HCT116 (cell line): ENCODE data around the gene QPCTL. TPM values are rescaled to one million over a fixed set of nuclear protein-coding genes. Genes with fewer than 3 reads are reported as not detected.
A peak's percentile ranks its signal among the peaks of the same experiment; 100 is the strongest.

ENCODE experiments used
- ATAC-seq: fragments of 200-7000 bp; cut with Tn5 transposase; 2 replicates; pipeline ENCODE4 v1.9.1; 2020; ENCODE audit warnings: mild to moderate bottlenecking, moderate library complexity
- BruUV-seq: library from RNA; stranded (reverse); fragments of 400-500 nt; replicated peaks from 2 replicates; lab custom pipeline; 2021; lab: Mats Ljungman, UMichigan
- CTCF ChIA-PET: fragments of 300-600 bp; sonication (Branson Sonifier 250); formaldehyde crosslinking; loops from one replicate; lab custom pipeline; 2021; ENCODE audit warnings: antibody characterized with exemption; lab: Charles Lee
- POLR2A ChIA-PET: fragments of 300-600, 350-600 bp; sonication (Branson Sonifier 250); formaldehyde crosslinking; loops from one replicate; lab custom pipeline; 2021; ENCODE audit warnings: antibody characterized with exemption; lab: Charles Lee
- RAD21 ChIA-PET, 2 experiments: fragments of 300-600 bp; sonication (Branson Sonifier 250); formaldehyde crosslinking; loops; one replicate each; lab custom pipeline; 2023; ENCODE audit warnings: low total read pairs in 2 of 2; ENCODE audit not compliant: uncharacterized antibody in 2 of 2, unreplicated experiment in 2 of 2, low non-redundant PET in 1 of 2; lab: Charles Lee
- DNase-seq: peaks from one replicate; pipeline ENCODE4 v3.0.0-alpha.2; 2010; ENCODE audit warnings: low read depth, low spot score
- H2AFZ ChIP-seq: fragments of 200-600 bp; shearing (Covaris generic), sonication (generic); 2 replicates; pipeline ENCODE4 v1.6.1; 2017; ENCODE audit warnings: low read depth, mixed run types, mixed read lengths, antibody characterized with exemption, low read length; ENCODE audit not compliant: poor library complexity, severe bottlenecking
- H3K27ac ChIP-seq: 2 replicates; pipeline ENCODE4 v1.5.1; 2012; ENCODE audit warnings: low read depth, low read length
- H3K27me3 ChIP-seq: fragments of 200-600 bp; sonication (generic); 2 replicates; pipeline ENCODE4 v1.6.1; 2016; ENCODE audit warnings: mixed run types, low read length, mixed read lengths; ENCODE audit not compliant: insufficient read depth
- H3K36me3 ChIP-seq, 2 experiments: fragments of 200-500 bp in 1 of 2; fragments of 200-600 bp in 1 of 2; sonication (Bioruptor generic) in 1 of 2; sonication (generic) in 1 of 2; 2 replicates each; pipeline versions ENCODE4 v1.5.1 to v1.6.1; 2014 to 2016; ENCODE audit warnings: low read length in 2 of 2, inconsistent platforms in 1 of 2, mixed read lengths in 1 of 2, mixed run types in 1 of 2; ENCODE audit not compliant: insufficient read depth in 2 of 2, control insufficient read depth in 1 of 2
- H3K4me1 ChIP-seq, 2 experiments: fragments of 200-600 bp in 1 of 2; sonication (generic) in 1 of 2; 2 replicates each; pipeline versions ENCODE4 v1.5.1 to v1.6.1; 2012 to 2017; ENCODE audit warnings: low read length in 2 of 2, inconsistent platforms in 1 of 2, mild to moderate bottlenecking in 1 of 2, mixed read lengths in 1 of 2, mixed run types in 1 of 2, moderate library complexity in 1 of 2; ENCODE audit not compliant: insufficient read depth in 2 of 2, control insufficient read depth in 1 of 2
- H3K4me2 ChIP-seq: fragments of 200-600 bp; sonication (generic); 2 replicates; pipeline ENCODE4 v1.6.1; 2017; ENCODE audit warnings: mixed run types, low read length, mixed read lengths
- H3K4me3 ChIP-seq, 2 experiments: fragments of 200-600 bp in 1 of 2; sonication (generic) in 1 of 2; replicated peaks in 1 of 2; 2 replicates each; pipeline ENCODE4 v1.5.1; 2011 to 2016; ENCODE audit warnings: low read length in 2 of 2, control low read depth in 1 of 2, low read depth in 1 of 2, mild to moderate bottlenecking in 1 of 2, mixed read lengths in 1 of 2, mixed run types in 1 of 2
- H3K79me2 ChIP-seq: fragments of 200-600 bp; sonication (generic); 2 replicates; pipeline ENCODE4 v1.6.1; 2017; ENCODE audit warnings: mild to moderate bottlenecking, mixed run types, low read length, moderate library complexity, mixed read lengths; ENCODE audit not compliant: insufficient read depth
- H3K9ac ChIP-seq: fragments of 200-600 bp; sonication (generic); 2 replicates; pipeline ENCODE4 v1.6.1; 2016; ENCODE audit warnings: low read length, mixed read lengths
- H3K9me2 ChIP-seq: fragments of 200-600 bp; sonication (generic), shearing (Covaris generic); 2 replicates; pipeline ENCODE4 v1.6.1; 2017; ENCODE audit warnings: mixed run types, mild to moderate bottlenecking, moderate library complexity; ENCODE audit not compliant: insufficient read depth
- H3K9me3 ChIP-seq, 2 experiments: fragments of 200-500 bp in 1 of 2; fragments of 200-600 bp in 1 of 2; sonication (Bioruptor generic) in 1 of 2; sonication (generic) in 1 of 2; 2 replicates each; pipeline ENCODE4 v1.6.1; 2014 to 2017; ENCODE audit warnings: low read length in 2 of 2, mixed read lengths in 2 of 2, inconsistent platforms in 1 of 2, low read depth in 1 of 2, mild to moderate bottlenecking in 1 of 2, mixed run types in 1 of 2, moderate library complexity in 1 of 2; ENCODE audit not compliant: control insufficient read depth in 1 of 2, insufficient read depth in 1 of 2
- H4K20me1 ChIP-seq: fragments of 200-600 bp; sonication (generic), shearing (Covaris generic); 2 replicates; pipeline ENCODE4 v1.6.1; 2017; ENCODE audit warnings: mixed run types, mild to moderate bottlenecking, moderate library complexity; ENCODE audit not compliant: insufficient read depth
- CBX3 ChIP-seq: IDR thresholded peaks from 2 replicates; pipeline ENCODE4 v1.6.1; 2012; ENCODE audit warnings: low read depth
- CEBPB ChIP-seq: IDR thresholded peaks from 2 replicates; pipeline ENCODE4 v1.6.1; 2012; ENCODE audit warnings: low read depth
- EGR1 ChIP-seq: IDR thresholded peaks from 2 replicates; pipeline ENCODE4 v1.6.1; 2012; ENCODE audit warnings: low read depth
- FOSL1 ChIP-seq: IDR thresholded peaks from 2 replicates; pipeline ENCODE4 v1.6.1; 2012; ENCODE audit warnings: low read depth
- POLR2A ChIP-seq: IDR thresholded peaks from 2 replicates; pipeline ENCODE4 v1.7.0; 2011; ENCODE audit warnings: borderline replicate concordance; ENCODE audit not compliant: insufficient read depth, insufficient read length; ENCODE audit errors: extremely low read depth
- RAD21 ChIP-seq: IDR thresholded peaks from 2 replicates; pipeline ENCODE4 v1.6.1; 2012; ENCODE audit warnings: low read depth, mild to moderate bottlenecking
- SIN3A ChIP-seq: IDR thresholded peaks from 2 replicates; pipeline ENCODE4 v1.6.1; 2012; ENCODE audit warnings: low read depth
- SP1 ChIP-seq: IDR thresholded peaks from 2 replicates; pipeline ENCODE4 v1.6.1; 2012; ENCODE audit warnings: low read depth
- ZNF274 ChIP-seq: fragments of 200-500 bp; sonication (Bioruptor generic); IDR thresholded peaks from 2 replicates; pipeline ENCODE4 v1.6.1; 2014; ENCODE audit warnings: mild to moderate bottlenecking, low read depth, low read length, inconsistent platforms
- intact Hi-C: fragments of 100-400 bp; cut with micrococcal nuclease; formaldehyde crosslinking; loops from 2 replicates; pipeline ENCODE4 v1.10.0; 2022
- total RNA-seq: library from RNA; stranded (reverse); gene quantifications from one replicate; pipeline ENCODE4 v1.2.1, GENCODE V29; 2021; ENCODE audit not compliant: unreplicated experiment
- TF ChIP-seq, protein P1 (sequence below), 3 experiments: fragments of 200-600 bp in 1 of 3; sonication (generic) in 1 of 3; IDR thresholded peaks in 2 of 3; conservative IDR thresholded peaks in 1 of 3; 2 replicates each; pipeline ENCODE4 v1.5.1; 2012 to 2017; ENCODE audit warnings: low read depth in 2 of 3, low read length in 2 of 3, antibody characterized with exemption in 1 of 3, borderline replicate concordance in 1 of 3, control low read depth in 1 of 3, mild to moderate bottlenecking in 1 of 3, mixed read lengths in 1 of 3, mixed run types in 1 of 3, moderate library complexity in 1 of 3; ENCODE audit not compliant: insufficient read depth in 1 of 3

The QPCTL gene
- total RNA-seq, 1 experiment from 2014 or later, result 19.5 TPM

GRCh38 chr19:45710356-45711130, 18.1 kb downstream of the QPCTL start:
- peaks cover 11 to 15% of the 10 kb centered on the region in 2 experiments; a peak in 2 of 4 replicates for H3K36me3 ChIP-seq
- DNase-seq, result no peak
- no peak overlapping the region for H3K27ac ChIP-seq
- H3K9me2 ChIP-seq, result no peaks in the 10 kb centered on the region
- H2AFZ ChIP-seq, result no peak overlapping the region
- intact Hi-C loops, result no loop called here
- no peaks in the 10 kb centered on the region for H3K9me3 ChIP-seq
- TSS peak; percentile 22 for BruUV-seq
- no peak for ATAC-seq
- H3K4me3 ChIP-seq, result no peak overlapping the region
- ChIA-PET CTCF (no interaction called here), POLR2A (no interaction called here), RAD21 (no interaction called here)
- no peak overlapping the region for H3K4me2 ChIP-seq
- peaks cover 34% of the 10 kb centered on the region for H3K79me2 ChIP-seq
- H3K27me3 ChIP-seq, result no peaks in the 10 kb centered on the region
- no peaks in the 10 kb centered on the region for H4K20me1 ChIP-seq
- H3K9ac ChIP-seq, result no peak overlapping the region
- TF ChIP-seq CEBPB (no peak), RAD21 (no peak), POLR2A (no peak), SP1 (no peak), SIN3A (no peak), ZNF274 (no peak), FOSL1 (no peak), CBX3 (no peak), EGR1 (no peak)
- TF ChIP-seq, protein P1, sequence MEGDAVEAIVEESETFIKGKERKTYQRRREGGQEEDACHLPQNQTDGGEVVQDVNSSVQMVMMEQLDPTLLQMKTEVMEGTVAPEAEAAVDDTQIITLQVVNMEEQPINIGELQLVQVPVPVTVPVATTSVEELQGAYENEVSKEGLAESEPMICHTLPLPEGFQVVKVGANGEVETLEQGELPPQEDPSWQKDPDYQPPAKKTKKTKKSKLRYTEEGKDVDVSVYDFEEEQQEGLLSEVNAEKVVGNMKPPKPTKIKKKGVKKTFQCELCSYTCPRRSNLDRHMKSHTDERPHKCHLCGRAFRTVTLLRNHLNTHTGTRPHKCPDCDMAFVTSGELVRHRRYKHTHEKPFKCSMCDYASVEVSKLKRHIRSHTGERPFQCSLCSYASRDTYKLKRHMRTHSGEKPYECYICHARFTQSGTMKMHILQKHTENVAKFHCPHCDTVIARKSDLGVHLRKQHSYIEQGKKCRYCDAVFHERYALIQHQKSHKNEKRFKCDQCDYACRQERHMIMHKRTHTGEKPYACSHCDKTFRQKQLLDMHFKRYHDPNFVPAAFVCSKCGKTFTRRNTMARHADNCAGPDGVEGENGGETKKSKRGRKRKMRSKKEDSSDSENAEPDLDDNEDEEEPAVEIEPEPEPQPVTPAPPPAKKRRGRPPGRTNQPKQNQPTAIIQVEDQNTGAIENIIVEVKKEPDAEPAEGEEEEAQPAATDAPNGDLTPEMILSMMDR (IDR thresholded peaks at IDR 0.05 in 2 of 3, conservative IDR thresholded peaks at IDR 0.05 in 1 of 3; ENCODE audit: borderline replicate concordance in 1 of 3, insufficient read depth in 1 of 3, low read depth in 2 of 3, low read length in 2 of 3), result no peak
- H3K4me1 ChIP-seq, result no peaks in the 10 kb centered on the region
